Testis (tissue), 3 donors: ENCODE data around the gene CASP1. TPM values are rescaled to one million over a fixed set of nuclear protein-coding genes. Genes with fewer than 3 reads are reported as not detected.

Source experiments
- DNase-seq: peaks from one replicate; pipeline ENCODE4 v3.0.0-alpha.2; 2019
- H3K27ac ChIP-seq, 2 donors: fragments of 200-600 bp; sonication (generic); one replicate each; pipeline ENCODE4 v1.5.1; 2019
- H3K27me3 ChIP-seq: fragments of 200-600 bp; sonication (generic); one replicate; pipeline ENCODE4 v1.5.1; 2019
- H3K36me3 ChIP-seq: fragments of 200-600 bp; sonication (generic); one replicate; pipeline ENCODE4 v1.5.1; 2017; ENCODE audit warnings: low read depth; ENCODE audit errors: missing control alignments
- H3K4me1 ChIP-seq: fragments of 200-600 bp; sonication (generic); one replicate; pipeline ENCODE4 v1.5.1; 2019
- H3K4me3 ChIP-seq, 2 donors: fragments of 200-600 bp; sonication (generic); one replicate each; pipeline ENCODE4 v1.5.1; 2017 to 2019
- H3K9me3 ChIP-seq: fragments of 200-600 bp; sonication (generic); one replicate; pipeline ENCODE4 v1.5.1; 2017
- CTCF ChIP-seq, 3 experiments: fragments of 450-650 bp in 2 of 3; fragments of 200-600 bp in 1 of 3; sonication (generic) in 1 of 3; IDR thresholded peaks; one replicate each; pipeline ENCODE4 v1.5.1; 2016 to 2019; ENCODE audit warnings: antibody characterized with exemption in 3 of 3, mild to moderate bottlenecking in 2 of 3, moderate library complexity in 1 of 3
- POLR2A ChIP-seq: fragments of 450-650 bp; IDR thresholded peaks from one replicate; pipeline ENCODE4 v1.6.1; 2017; ENCODE audit warnings: antibody characterized with exemption, mild to moderate bottlenecking, moderate library complexity
- WGBS, 2 donors: methylation state at CpG; one replicate each; pipeline ENCODE4 v1.1.5; 2018; 5-methylcytosine and 5-hydroxymethylcytosine counted together
- intact Hi-C: fragments of 100-400 bp; cut with DNase I; formaldehyde crosslinking; loops from one replicate; pipeline ENCODE4 v1.15.1; 2023; ENCODE audit warnings: low total_unique reads
- polyA plus RNA-seq: library from polyadenylated mRNA; stranded (reverse); fragments of 350-450 nt; fragmentation: Illumina TruSeq; extraction: RNeasy Lipid Tissue Mini Kit (QIAGEN cat#74804); gene quantifications from one replicate; pipeline ENCODE4 v1.2.3, GENCODE V29; 2014; ENCODE audit warnings: low read depth, low replicate concordance; ENCODE audit not compliant: insufficient read depth
- total RNA-seq, 2 donors: library from RNA; depleted of rRNA; stranded (reverse); fragments of >200 nt; gene quantifications; one replicate each; pipeline ENCODE4 v1.2.3, GENCODE V29; 2016

Gene CASP1
- total and polyA plus RNA-seq, 3 donors from 2014 or later, result 1.8 to 6.1 (median 3.9) TPM

GRCh38 chr11:104984808-104985207 lies 50.1 kb downstream of the CASP1 start:
- Histone ChIP-seq H3K4me1 (no peaks in the 10 kb centered on the region), H3K27me3 (no peaks in the 10 kb centered on the region), H3K36me3 (no peaks in the 10 kb centered on the region), H3K27ac (no peak overlapping the region), H3K4me3 (no peak overlapping the region), H3K9me3 (no peaks in the 10 kb centered on the region)
- no peak for TF ChIP-seq POLR2A
- TF ChIP-seq CTCF (IDR thresholded peaks at IDR 0.05), result no peak
- intact Hi-C loops, result no loop called here
- WGBS, 2 donors, result 79 to 84% methylated on average over 3 of the region's 3 CpGs
- DNase-seq, result no peak

- Histone ChIP-seq H3K4me3 (no peak overlapping the region), H3K36me3 (no peaks in the 10 kb centered on the region), H3K4me1 (no peaks in the 10 kb centered on the region), H3K27me3 (no peaks in the 10 kb centered on the region), H3K9me3 (no peaks in the 10 kb centered on the region), H3K27ac (no peak overlapping the region)
- intact Hi-C loops, result no loop called here
- TF ChIP-seq POLR2A (no peak), CTCF (IDR thresholded peaks at IDR 0.05) (no peak)
- whole genome bisulfite sequencing, 2 donors, result 86 to 96% methylated on average over 1 of the region's 1 CpG
- no peak for DNase-seq
Observed at GRCh38 chr11:104979839-104980238, 55.1 kb downstream of the CASP1 start.

Other genes with a start within 250 kb of the CASP1 start
- gene CASP12, start 136.7 kb downstream of the CASP1 start, total RNA-seq, result under 1 TPM; 0.31 to 0.94 TPM
- gene CASP12, start 136.7 kb downstream of the CASP1 start, polyA plus RNA-seq, result not detected
- 10 to 100 TPM; 16.1 to 20.7 TPM for gene CASP4, start 66.6 kb downstream of the CASP1 start, total RNA-seq
- gene CASP4, start 66.6 kb downstream of the CASP1 start, polyA plus RNA-seq, result 12.9 TPM
- not detected for gene CASP5, start 12.0 kb downstream of the CASP1 start, total RNA-seq
- 0.37 TPM for gene CASP5, start 12.0 kb downstream of the CASP1 start, polyA plus RNA-seq
- gene CARD16, start 10.2 kb upstream of the CASP1 start, total RNA-seq, result 1 to 10 TPM; 1.4 to 1.5 TPM
- gene CARD16, start 10.2 kb upstream of the CASP1 start, polyA plus RNA-seq, result 5.7 TPM
- 1 to 10 TPM in 1 of 2 donors, under 1 TPM in 1; 0.81 to 2.3 TPM for gene CARD18, start 104.6 kb upstream of the CASP1 start, total RNA-seq
- 0.92 TPM for gene CARD18, start 104.6 kb upstream of the CASP1 start, polyA plus RNA-seq